GM18505 (cell line): ENCODE measurements around the gene SUPV3L1.

Experiments used
- ATAC-seq: cut with Tn5 transposase; IDR thresholded peaks from one replicate; pipeline ENCODE4 v1.9.1; 2021; ENCODE audit not compliant: unreplicated experiment
- POLR2A ChIP-seq: IDR thresholded peaks from 4 replicates; pipeline ENCODE4 v1.6.1; 2011; ENCODE audit warnings: borderline replicate concordance; ENCODE audit not compliant: insufficient read depth, insufficient read length; ENCODE audit errors: extremely low read depth

Gene SUPV3L1

GRCh38 chr10:69179089-69179742 is 818 bp upstream of the SUPV3L1 start:
- ATAC-seq: peak; percentile 4
- peak; percentile 8 for TF ChIP-seq POLR2A

- TF ChIP-seq POLR2A: no peak
- no peak for ATAC-seq
Measured at GRCh38 chr10:69180525-69181204, 631 bp downstream of the SUPV3L1 start.

GRCh38 chr10:69181433-69181832 is 1.4 kb downstream of the SUPV3L1 start:
- ATAC-seq: no peak
- no peak for TF ChIP-seq POLR2A

GRCh38 chr10:69182005-69182404 is 2.0 kb downstream of the SUPV3L1 start:
- ATAC-seq: no peak
- no peak for TF ChIP-seq POLR2A

GRCh38 chr10:69186524-69186923 is 6.5 kb downstream of the SUPV3L1 start:
- no peak for ATAC-seq
- TF ChIP-seq POLR2A: no peak

GRCh38 chr10:69201045-69201444 is 21.0 kb downstream of the SUPV3L1 start:
- TF ChIP-seq POLR2A: no peak
- ATAC-seq: no peak

- no peak for ATAC-seq
- no peak for TF ChIP-seq POLR2A
Measured at GRCh38 chr10:69202332-69202731, 22.3 kb downstream of the SUPV3L1 start.

- TF ChIP-seq POLR2A: no peak
- ATAC-seq: no peak
Measured at GRCh38 chr10:69208761-69209160, 28.7 kb downstream of the SUPV3L1 start.

GRCh38 chr10:69209787-69210484 is 29.9 kb downstream of the SUPV3L1 start:
- no peak for ATAC-seq
- no peak for TF ChIP-seq POLR2A

- no peak for ATAC-seq
- TF ChIP-seq POLR2A: no peak
Measured at GRCh38 chr10:69211104-69211503, 31.1 kb downstream of the SUPV3L1 start.

- ATAC-seq: no peak
- TF ChIP-seq POLR2A: no peak
Measured at GRCh38 chr10:69211524-69211923, 31.5 kb downstream of the SUPV3L1 start.

- no peak for TF ChIP-seq POLR2A
- ATAC-seq: no peak
Measured at GRCh38 chr10:69213591-69214311, 33.7 kb downstream of the SUPV3L1 start.

GRCh38 chr10:69214666-69215131 is 34.7 kb downstream of the SUPV3L1 start:
- TF ChIP-seq POLR2A: no peak
- ATAC-seq: no peak
